Measurements from ENCODE around the gene CLEC2D.
A peak's percentile ranks its signal among the peaks of the same experiment; 100 is the strongest.

GRCh38 chr12:9634177-9634803 is 35.2 kb upstream of the CLEC2D start:
- peak; percentile 62 to 81 (median 73) for TF ChIP-seq CTCF (IDR thresholded peaks at IDR 0.05 in 2 of 3, conservative IDR thresholded peaks at IDR 0.05 in 1 of 3; ENCODE audit: borderline replicate concordance in 1 of 3, insufficient read depth in 1 of 3, low read depth in 2 of 3, low read length in 2 of 3)
- TF ChIP-seq SP1 (IDR thresholded peaks at IDR 0.05; ENCODE audit: low read depth): no peak
- TF ChIP-seq POLR2A (IDR thresholded peaks at IDR 0.05; ENCODE audit: borderline replicate concordance, extremely low read depth, insufficient read depth, insufficient read length): no peak
- no peak for TF ChIP-seq ZBTB33 (IDR thresholded peaks at IDR 0.05; ENCODE audit: extremely low read depth, insufficient replicate concordance, low read length)
- TF ChIP-seq CEBPB (IDR thresholded peaks at IDR 0.05; ENCODE audit: low read depth): no peak
- TF ChIP-seq EZH2 (IDR thresholded peaks at IDR 0.05): no peak
- TF ChIP-seq YY1 (IDR thresholded peaks at IDR 0.05; ENCODE audit: extremely low read depth, insufficient replicate concordance, low read depth, low read length): no peak
- peak; percentile 77 for TF ChIP-seq RAD21 (IDR thresholded peaks at IDR 0.05; ENCODE audit: low read depth)
- TF ChIP-seq SIN3A (IDR thresholded peaks at IDR 0.05; ENCODE audit: low read depth): no peak
- no peak for TF ChIP-seq EZH2phosphoT487 (IDR thresholded peaks at IDR 0.05; ENCODE audit: borderline replicate concordance)
- TF ChIP-seq POLR2AphosphoS5 (IDR thresholded peaks at IDR 0.05; ENCODE audit: low read depth, low read length): no peak
- no peak for TF ChIP-seq ELF1 (IDR thresholded peaks at IDR 0.05; ENCODE audit: borderline replicate concordance, low read depth)
- no peak for TF ChIP-seq ZNF274 (IDR thresholded peaks at IDR 0.05; ENCODE audit: low read depth, low read length)
- TF ChIP-seq EGR1 (IDR thresholded peaks at IDR 0.05; ENCODE audit: low read depth): no peak
